Neuronal stem cell (in vitro differentiated cells): ENCODE measurements around the gene MSANTD1.
A peak's percentile ranks its signal among the peaks of the same experiment; 100 is the strongest.

ENCODE experiments used
- DNase-seq: peaks from one replicate; pipeline ENCODE4 v3.0.0-alpha.2; 2013; ENCODE audit warnings: low spot score
- H2AFZ ChIP-seq: one replicate; pipeline ENCODE4 v1.6.1; 2013; ENCODE audit warnings: mild to moderate bottlenecking, low read length, inconsistent platforms
- H2AK5ac ChIP-seq: 2 replicates; pipeline ENCODE4 v1.6.1; 2013; ENCODE audit warnings: low read depth, mild to moderate bottlenecking, inconsistent platforms, low read length, moderate library complexity, mixed read lengths
- H2BK120ac ChIP-seq: 2 replicates; pipeline ENCODE4 v1.6.1; 2013; ENCODE audit warnings: low read depth, mild to moderate bottlenecking, inconsistent platforms, low read length, moderate library complexity, mixed read lengths
- H2BK12ac ChIP-seq: one replicate; pipeline ENCODE4 v1.6.1; 2013; ENCODE audit warnings: low read length, inconsistent platforms
- H2BK15ac ChIP-seq: 2 replicates; pipeline ENCODE4 v1.6.1; 2013; ENCODE audit warnings: mild to moderate bottlenecking, low read length, inconsistent platforms, mixed read lengths
- H2BK5ac ChIP-seq: one replicate; pipeline ENCODE4 v1.6.1; 2013; ENCODE audit warnings: inconsistent platforms, mild to moderate bottlenecking, low read length, moderate library complexity
- H3K14ac ChIP-seq: one replicate; pipeline ENCODE4 v1.6.1; 2013; ENCODE audit warnings: low read length, inconsistent platforms
- H3K18ac ChIP-seq: 2 replicates; pipeline ENCODE4 v1.6.1; 2013; ENCODE audit warnings: low read length, inconsistent platforms
- H3K23ac ChIP-seq: 2 replicates; pipeline ENCODE4 v1.6.1; 2013; ENCODE audit warnings: low read depth, mild to moderate bottlenecking, mixed read lengths, low read length, inconsistent platforms; ENCODE audit not compliant: poor library complexity
- H3K27ac ChIP-seq: replicated peaks from 3 replicates; pipeline ENCODE4 v1.5.1; 2013; ENCODE audit warnings: low read length, inconsistent platforms
- H3K27me3 ChIP-seq, 3 experiments: 2 replicates each; pipeline ENCODE4 v1.6.1; 2013; ENCODE audit warnings: low read length in 3 of 3, mild to moderate bottlenecking in 2 of 3, inconsistent platforms in 1 of 3, low read depth in 1 of 3, mixed read lengths in 1 of 3, moderate library complexity in 1 of 3; ENCODE audit not compliant: control insufficient read depth in 3 of 3, insufficient read depth in 3 of 3
- H3K36me3 ChIP-seq, 2 donors: replicated peaks in 1 of 2; 2 replicates each; pipeline ENCODE4 v1.6.1; 2013; ENCODE audit warnings: low read length in 2 of 2; ENCODE audit not compliant: control insufficient read depth in 2 of 2, insufficient read depth in 2 of 2
- H3K4ac ChIP-seq: 2 replicates; pipeline ENCODE4 v1.6.1; 2013; ENCODE audit warnings: inconsistent platforms, mild to moderate bottlenecking, low read length, moderate library complexity
- H3K4me1 ChIP-seq, 2 donors: 1 replicate in 1 of 2; 2 replicates in 1 of 2; pipeline ENCODE4 v1.6.1; 2013; ENCODE audit warnings: low read length in 2 of 2, low read depth in 1 of 2; ENCODE audit not compliant: control insufficient read depth in 2 of 2, insufficient read depth in 1 of 2
- H3K4me2 ChIP-seq: one replicate; pipeline ENCODE4 v1.6.1; 2013; ENCODE audit warnings: mild to moderate bottlenecking, low read length, inconsistent platforms; ENCODE audit not compliant: insufficient read depth, poor library complexity, severe bottlenecking
- H3K4me3 ChIP-seq, 2 donors: 2 replicates each; pipeline ENCODE4 v1.5.1; 2013; ENCODE audit warnings: low read length in 2 of 2, mild to moderate bottlenecking in 2 of 2, inconsistent platforms in 1 of 2, moderate library complexity in 1 of 2
- H3K79me1 ChIP-seq: one replicate; pipeline ENCODE4 v1.6.1; 2013; ENCODE audit warnings: low read depth, mild to moderate bottlenecking, inconsistent platforms, low read length, moderate library complexity
- H3K9ac ChIP-seq: one replicate; pipeline ENCODE4 v1.6.1; 2013; ENCODE audit warnings: mild to moderate bottlenecking, low read depth, low read length, inconsistent platforms; ENCODE audit not compliant: poor library complexity
- H3K9me3 ChIP-seq, 2 donors: replicated peaks in 1 of 2; 2 replicates each; pipeline versions ENCODE3 to v1.6.1; 2013; ENCODE audit warnings: low read length in 2 of 2, mild to moderate bottlenecking in 2 of 2, inconsistent platforms in 1 of 2, low read depth in 1 of 2, mixed read lengths in 1 of 2, moderate library complexity in 1 of 2; ENCODE audit not compliant: control insufficient read depth in 2 of 2, insufficient read depth in 1 of 2
- H4K8ac ChIP-seq: one replicate; pipeline ENCODE4 v1.6.1; 2013; ENCODE audit warnings: low read depth, mild to moderate bottlenecking, inconsistent platforms, low read length, moderate library complexity
- H4K91ac ChIP-seq: one replicate; pipeline ENCODE4 v1.6.1; 2013; ENCODE audit warnings: low read length, low read depth, mild to moderate bottlenecking, inconsistent platforms; ENCODE audit not compliant: poor library complexity
- WGBS, 2 donors: extraction: QIAGEN DNeasy Blood & Tissue Kit; methylation state at CpG; one replicate each; pipeline ENCODE4 v1.1.7; 2013; ENCODE audit warnings: missing lambda C conversion rate in 2 of 2, mixed read lengths in 1 of 2; ENCODE audit not compliant: insufficient read length in 2 of 2, insufficient replicate concordance in 1 of 2; ENCODE audit errors: extremely low coverage in 2 of 2; 5-methylcytosine and 5-hydroxymethylcytosine counted together

The MSANTD1 gene

DNA sequence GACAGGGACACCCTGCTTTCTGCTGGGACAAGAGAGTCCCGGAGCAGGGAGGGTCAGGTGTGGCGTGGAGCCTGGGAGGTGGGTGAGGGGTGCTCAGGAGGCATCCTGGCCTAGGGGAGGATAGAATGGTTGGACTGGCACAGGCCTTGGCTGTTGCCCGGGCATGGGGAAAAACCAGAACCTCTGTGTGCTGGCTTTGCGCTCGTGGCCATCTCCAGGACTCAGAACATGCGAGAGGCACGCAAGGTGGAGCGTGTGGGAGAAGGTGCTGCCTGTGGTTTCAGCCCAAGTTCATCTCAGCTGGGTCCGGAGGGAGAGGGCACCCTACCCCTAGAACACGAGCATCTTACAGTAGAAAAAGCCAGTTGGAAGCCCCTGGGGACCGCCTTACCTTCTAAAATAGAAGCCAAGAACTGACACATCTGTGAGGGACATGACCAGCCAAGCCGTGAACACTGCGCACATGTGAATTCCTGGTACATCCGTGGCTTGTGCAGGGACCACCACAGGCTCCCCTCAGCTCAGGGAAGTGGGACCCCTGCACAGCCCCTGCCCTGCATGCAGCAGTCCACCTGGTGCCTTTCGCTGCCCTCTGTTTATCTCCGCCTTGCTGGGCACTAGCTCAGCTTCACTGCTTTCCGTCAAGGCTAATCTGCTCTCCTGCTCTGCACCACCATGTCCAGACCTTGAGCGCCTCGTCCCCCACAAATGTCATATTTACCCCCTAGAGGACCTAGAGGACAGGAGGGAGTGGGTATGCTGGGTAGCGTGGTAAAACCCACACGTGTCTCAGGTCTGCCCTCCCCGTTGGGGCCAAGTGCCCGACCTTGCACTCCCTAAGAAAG, 13.5 kb downstream of the MSANTD1 start:
- Histone ChIP-seq H3K18ac (peak overlapping the region; percentile 33), H2AK5ac (peak overlapping the region; percentile 50), H2BK15ac (peak overlapping the region; percentile 27), H2AFZ (no peak overlapping the region), H3K79me1 (no peaks in the 10 kb centered on the region), H3K4me2 (no peak overlapping the region), H2BK120ac (no peak overlapping the region), H4K91ac (no peak overlapping the region), H3K36me3 (no peaks in the 10 kb centered on the region), H3K4me1 (peaks cover 0 to under 1% of the 10 kb centered on the region in 2 donors), H3K27me3 (peaks cover 0 to 3% (median 0%) of the 10 kb centered on the region in 3 experiments), H2BK12ac (no peak overlapping the region), H3K27ac (no peak overlapping the region), H3K9ac (no peak overlapping the region), H3K23ac (peak overlapping the region; percentile 70), H4K8ac (no peak overlapping the region), H3K4me3 (peak overlapping the region in 1 of 2 donors; percentile 22), H2BK5ac (no peak overlapping the region), H3K9me3 (no peaks in the 10 kb centered on the region), H3K14ac (peak overlapping the region; percentile 78), H3K4ac (no peak overlapping the region)
- DNase-seq = no peak
- WGBS, 2 donors = no CpG with 5 or more reads among the region's 23 CpGs

DNA sequence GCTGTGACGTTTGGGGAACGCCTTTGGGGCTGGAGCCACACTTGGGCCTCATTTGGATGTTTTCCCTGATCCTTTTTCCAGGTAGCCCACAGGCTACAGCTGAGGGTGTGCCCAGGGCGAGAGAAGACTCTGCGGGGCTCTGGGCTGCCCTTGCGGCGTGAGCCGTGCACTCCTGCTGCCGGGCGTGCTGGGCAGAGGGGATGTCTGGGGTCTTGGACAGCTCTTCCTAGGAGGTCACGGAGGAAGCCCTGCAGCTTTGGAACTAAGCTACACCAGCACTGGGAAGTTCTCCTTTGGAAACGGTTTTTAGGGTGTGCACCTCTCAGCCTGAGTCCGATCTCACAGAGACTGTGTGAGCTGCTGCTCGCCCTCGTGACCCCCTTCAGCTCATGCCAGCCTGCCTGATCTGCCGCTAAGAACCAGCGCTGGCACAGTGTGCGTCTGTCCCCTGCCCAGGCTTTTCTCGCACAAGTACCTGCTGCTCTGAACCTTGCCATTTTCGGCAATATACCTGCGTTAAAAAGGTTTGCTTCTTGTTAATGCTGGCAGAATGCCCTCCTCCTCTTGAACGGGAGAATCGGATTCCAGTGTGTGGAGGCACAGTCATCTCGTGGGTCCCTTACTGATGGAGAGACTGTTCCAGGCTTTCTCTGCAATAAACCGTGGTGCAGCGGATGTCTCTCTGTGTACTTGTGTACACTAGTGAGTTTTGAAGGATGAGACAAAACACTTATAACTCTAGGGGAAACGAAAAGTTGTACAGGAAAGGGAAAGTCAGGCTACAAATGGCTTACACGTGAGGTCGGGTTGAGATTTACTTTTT, 14.3 kb downstream of the MSANTD1 start:
- WGBS, 2 donors = no CpG with 5 or more reads among the region's 28 CpGs
- peaks cover 2 to 8% of the 10 kb centered on the region in 2 donors for H3K4me1 ChIP-seq
- H2BK120ac ChIP-seq = no peak overlapping the region
- no peak overlapping the region for H3K9ac ChIP-seq
- peak overlapping the region; percentile 6 for H2AFZ ChIP-seq
- peak overlapping the region; percentile 27 for H3K18ac ChIP-seq
- no peak overlapping the region for H2BK12ac ChIP-seq
- no peak overlapping the region for H3K4ac ChIP-seq
- no peak overlapping the region for H2BK5ac ChIP-seq
- no peak overlapping the region for H4K8ac ChIP-seq
- no peaks in the 10 kb centered on the region for H3K79me1 ChIP-seq
- peak overlapping the region; percentile 27 for H2BK15ac ChIP-seq
- no peak overlapping the region for H2AK5ac ChIP-seq
- DNase-seq = no peak
- H3K23ac ChIP-seq = no peak overlapping the region
- H3K4me3 ChIP-seq = no peak overlapping the region
- no peak overlapping the region for H4K91ac ChIP-seq
- no peaks in the 10 kb centered on the region for H3K9me3 ChIP-seq
- H3K4me2 ChIP-seq = no peak overlapping the region
- no peaks in the 10 kb centered on the region for H3K36me3 ChIP-seq
- no peak overlapping the region for H3K27ac ChIP-seq
- peaks cover 0 to 3% (median 0%) of the 10 kb centered on the region in 3 experiments for H3K27me3 ChIP-seq
- H3K14ac ChIP-seq = peak overlapping the region; percentile 78

GRCh38 chr4:3263876-3264193, 14.9 kb downstream of the MSANTD1 start:
- Histone ChIP-seq H3K9me3 (no peaks in the 10 kb centered on the region), H3K36me3 (no peaks in the 10 kb centered on the region), H2AFZ (peak overlapping the region; percentile 6), H3K23ac (no peak overlapping the region), H3K9ac (no peak overlapping the region), H3K4me3 (no peak overlapping the region), H4K8ac (no peak overlapping the region), H3K4ac (no peak overlapping the region), H2BK15ac (no peak overlapping the region), H3K4me1 (peaks cover 6 to 9% of the 10 kb centered on the region in 2 donors), H3K27me3 (peaks cover 0 to 3% (median 0%) of the 10 kb centered on the region in 3 experiments), H2BK5ac (no peak overlapping the region), H3K14ac (no peak overlapping the region), H2BK12ac (no peak overlapping the region), H3K27ac (no peak overlapping the region), H3K79me1 (no peaks in the 10 kb centered on the region), H4K91ac (no peak overlapping the region), H2AK5ac (no peak overlapping the region), H3K4me2 (no peak overlapping the region), H3K18ac (no peak overlapping the region), H2BK120ac (no peak overlapping the region)
- DNase-seq = no peak
- WGBS, 2 donors = no CpG with 5 or more reads among the region's 6 CpGs

DNA sequence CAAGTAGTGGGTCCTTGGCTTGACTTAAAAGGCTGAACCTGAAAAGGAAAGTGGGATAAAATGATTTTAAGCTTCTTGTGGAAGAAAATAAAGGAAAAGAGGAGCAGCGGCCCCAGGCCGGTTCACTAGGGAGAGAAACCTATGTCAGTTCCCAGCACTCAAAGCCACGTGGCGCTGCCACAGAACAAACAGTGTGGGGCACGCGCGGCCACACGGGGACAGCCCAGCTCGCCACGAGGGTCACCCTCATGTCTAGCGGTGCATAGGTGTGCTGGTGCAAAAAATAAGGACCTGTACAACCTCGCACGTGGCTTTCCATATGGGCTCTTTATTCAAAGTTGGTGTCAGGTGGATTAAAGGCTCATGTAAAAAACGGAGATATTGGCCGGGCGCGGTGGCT, 17.1 kb downstream of the MSANTD1 start:
- Histone ChIP-seq H3K4ac (no peak overlapping the region), H3K4me2 (no peak overlapping the region), H3K23ac (no peak overlapping the region), H3K14ac (no peak overlapping the region), H3K9me3 (no peaks in the 10 kb centered on the region), H2BK12ac (no peak overlapping the region), H3K18ac (no peak overlapping the region), H2BK5ac (no peak overlapping the region), H3K27me3 (peaks cover 0 to 3% (median 0%) of the 10 kb centered on the region in 3 experiments), H4K91ac (no peak overlapping the region), H3K9ac (no peak overlapping the region), H2BK120ac (no peak overlapping the region), H2AK5ac (no peak overlapping the region), H2BK15ac (no peak overlapping the region), H2AFZ (no peak overlapping the region), H3K79me1 (no peaks in the 10 kb centered on the region), H3K4me3 (no peak overlapping the region), H3K36me3 (no peaks in the 10 kb centered on the region), H3K27ac (no peak overlapping the region), H4K8ac (no peak overlapping the region), H3K4me1 (peaks cover 8 to 12% of the 10 kb centered on the region in 2 donors)
- no peak for DNase-seq
- WGBS, 2 donors = no CpG with 5 or more reads among the region's 17 CpGs
